Fibroblast of skin of right quadriceps (primary cell): Measurements from ENCODE around the gene RBPJ.
A peak's percentile ranks its signal among the peaks of the same experiment; 100 is the strongest.

Experiments
- DNase-seq: peaks from one replicate; pipeline ENCODE4 v3.0.0-alpha.2; 2013

Gene RBPJ

GRCh38 chr4:26464420-26465095, 143.7 kb downstream of the RBPJ start:
- no peak for DNase-seq

GRCh38 chr4:26466578-26467270, 145.9 kb downstream of the RBPJ start:
- no peak for DNase-seq

GRCh38 chr4:26467724-26468123, 146.9 kb downstream of the RBPJ start:
- no peak for DNase-seq

- no peak for DNase-seq
These were observed 147.6 kb downstream of the RBPJ start for GRCh38 chr4:26468283-26468949.

GRCh38 chr4:26468977-26469376, 148.2 kb downstream of the RBPJ start:
- DNase-seq: no peak

- no peak for DNase-seq
These were observed 151.1 kb downstream of the RBPJ start for GRCh38 chr4:26471890-26472289.

- no peak for DNase-seq
These were observed 153.1 kb downstream of the RBPJ start for GRCh38 chr4:26473893-26474292.

- no peak for DNase-seq
These were observed 153.7 kb downstream of the RBPJ start for GRCh38 chr4:26474551-26474950.

GRCh38 chr4:26475716-26476115, 154.9 kb downstream of the RBPJ start:
- DNase-seq: no peak

GRCh38 chr4:26476545-26476944, 155.7 kb downstream of the RBPJ start:
- DNase-seq: no peak

- no peak for DNase-seq
These were observed 157.5 kb downstream of the RBPJ start for GRCh38 chr4:26478330-26478729.

GRCh38 chr4:26482508-26483462, 162.0 kb downstream of the RBPJ start:
- DNase-seq: peak; percentile 18

- DNase-seq: peak; percentile 69
These were observed 163.3 kb downstream of the RBPJ start for GRCh38 chr4:26484032-26484515.

- peak; percentile 20 for DNase-seq
These were observed 163.7 kb downstream of the RBPJ start for GRCh38 chr4:26484516-26484915.
